BLaER1 treated with 17β-estradiol and CSF1 and Interleukin-3, amounts not matched to agents 10 nM and 100 nM (cell line): ENCODE measurements around the gene DLG5.

Experiments
- H3K27ac ChIP-seq, 11 experiments: shearing (Covaris generic); formaldehyde crosslinking; 2 replicates each; pipeline ENCODE4 v1.8.1; 2022
- H3K27me3 ChIP-seq, 11 experiments: shearing (Covaris generic); formaldehyde crosslinking; 2 replicates each; pipeline ENCODE4 v1.8.1; 2022
- H3K36me3 ChIP-seq, 11 experiments: shearing (Covaris generic); formaldehyde crosslinking; 2 replicates each; pipeline ENCODE4 v1.8.1; 2022
- H3K4me1 ChIP-seq, 10 experiments: shearing (Covaris generic); formaldehyde crosslinking; 2 replicates each; pipeline ENCODE4 v1.8.1; 2022
- H3K4me2 ChIP-seq, 11 experiments: shearing (Covaris generic); formaldehyde crosslinking; 2 replicates each; pipeline ENCODE4 v1.8.1; 2022
- H3K4me3 ChIP-seq, 10 experiments: shearing (Covaris generic); formaldehyde crosslinking; 2 replicates each; pipeline ENCODE4 v1.8.1; 2022
- H3K9ac ChIP-seq, 11 experiments: shearing (Covaris generic); formaldehyde crosslinking; 2 replicates each; pipeline ENCODE4 v1.8.1; 2022
- H3K9me3 ChIP-seq, 11 experiments: shearing (Covaris generic); formaldehyde crosslinking; replicated peaks in 1 of 11; 2 replicates each; pipeline ENCODE4 v1.8.1; 2022
- H4K20me1 ChIP-seq, 11 experiments: shearing (Covaris generic); formaldehyde crosslinking; 2 replicates each; pipeline ENCODE4 v1.8.1; 2022
- Cebpa-rat ChIP-seq, 11 experiments: shearing (Covaris generic); IDR thresholded peaks; 2 replicates each; pipeline ENCODE4 v1.8.1; 2022

Gene DLG5

GRCh38 chr10:77807706-77808105 lies 118.8 kb downstream of the DLG5 start:
- Histone ChIP-seq H3K27ac (no peak overlapping the region), H4K20me1 (peaks cover 0 to 17% (median 0%) of the 10 kb centered on the region in 11 experiments; a peak in 3 of 22 replicates), H3K9ac (no peak overlapping the region), H3K4me3 (no peak overlapping the region), H3K36me3 (peaks cover 47 to 88% (median 75%) of the 10 kb centered on the region in 11 experiments; a peak in 21 of 22 replicates), H3K4me2 (no peak overlapping the region), H3K9me3 (no peaks in the 10 kb centered on the region), H3K27me3 (no peaks in the 10 kb centered on the region), H3K4me1 (peaks cover 0 to 4% (median 0%) of the 10 kb centered on the region in 10 experiments; a peak in 2 of 20 replicates)
- TF ChIP-seq Cebpa-rat (IDR thresholded peaks at IDR 0.05), result no peak

GRCh38 chr10:77806511-77807157 lies 119.9 kb downstream of the DLG5 start:
- Histone ChIP-seq H3K4me2 (no peak overlapping the region), H3K4me3 (no peak overlapping the region), H3K9ac (no peak overlapping the region), H3K9me3 (no peaks in the 10 kb centered on the region), H3K27me3 (no peaks in the 10 kb centered on the region), H3K27ac (no peak overlapping the region), H3K36me3 (peaks cover 47 to 87% (median 71%) of the 10 kb centered on the region in 11 experiments; a peak in 21 of 22 replicates), H3K4me1 (peaks cover 5 to 11% (median 7%) of the 10 kb centered on the region in 10 experiments), H4K20me1 (peaks cover 0 to 13% (median 0%) of the 10 kb centered on the region in 11 experiments; a peak in 3 of 22 replicates)
- TF ChIP-seq Cebpa-rat (IDR thresholded peaks at IDR 0.05), result no peak

- Histone ChIP-seq H4K20me1 (peaks cover 0 to 5% (median 0%) of the 10 kb centered on the region in 11 experiments; a peak in 3 of 22 replicates), H3K36me3 (peaks cover 40 to 78% (median 62%) of the 10 kb centered on the region in 11 experiments; a peak in 21 of 22 replicates), H3K4me3 (no peak overlapping the region), H3K9ac (no peak overlapping the region), H3K27ac (no peak overlapping the region), H3K4me2 (no peak overlapping the region), H3K9me3 (no peaks in the 10 kb centered on the region), H3K27me3 (no peaks in the 10 kb centered on the region), H3K4me1 (peaks cover 9 to 20% (median 17%) of the 10 kb centered on the region in 10 experiments)
- no peak for TF ChIP-seq Cebpa-rat (IDR thresholded peaks at IDR 0.05)
Observed at GRCh38 chr10:77805676-77806075, 120.9 kb downstream of the DLG5 start.

GRCh38 chr10:77804371-77804770 lies 122.2 kb downstream of the DLG5 start:
- H3K4me1 ChIP-seq, result peaks cover 9 to 24% (median 20%) of the 10 kb centered on the region in 10 experiments
- H3K4me2 ChIP-seq, result no peak overlapping the region
- H3K36me3 ChIP-seq, result peaks cover 45 to 77% (median 59%) of the 10 kb centered on the region in 11 experiments; a peak in 21 of 22 replicates
- H3K9me3 ChIP-seq, result no peaks in the 10 kb centered on the region
- no peak overlapping the region for H3K27ac ChIP-seq
- no peaks in the 10 kb centered on the region for H3K27me3 ChIP-seq
- peaks cover 0 to 5% (median 0%) of the 10 kb centered on the region in 11 experiments; a peak in 2 of 22 replicates for H4K20me1 ChIP-seq
- no peak overlapping the region for H3K9ac ChIP-seq
- no peak for TF ChIP-seq Cebpa-rat (IDR thresholded peaks at IDR 0.05)
- no peak overlapping the region for H3K4me3 ChIP-seq

GRCh38 chr10:77801474-77802161 lies 124.9 kb downstream of the DLG5 start:
- peaks cover 0 to 3% (median 0%) of the 10 kb centered on the region in 11 experiments; a peak in 2 of 22 replicates for H4K20me1 ChIP-seq
- H3K9me3 ChIP-seq, result no peaks in the 10 kb centered on the region
- H3K9ac ChIP-seq, result peak overlapping the region in 2 of 11 experiments; percentile 15 to 18; a peak in 2 of 22 replicates
- H3K4me3 ChIP-seq, result no peak overlapping the region
- TF ChIP-seq Cebpa-rat (IDR thresholded peaks at IDR 0.05), result no peak
- peaks cover 9 to 24% (median 20%) of the 10 kb centered on the region in 10 experiments for H3K4me1 ChIP-seq
- H3K4me2 ChIP-seq, result peak overlapping the region; percentile 31 to 74 (median 49)
- H3K27me3 ChIP-seq, result no peaks in the 10 kb centered on the region
- peaks cover 27 to 67% (median 49%) of the 10 kb centered on the region in 11 experiments; a peak in 21 of 22 replicates for H3K36me3 ChIP-seq
- H3K27ac ChIP-seq, result peak overlapping the region in 5 of 11 experiments; percentile 8 to 40 (median 17); a peak in 7 of 22 replicates

GRCh38 chr10:77800738-77801266 lies 125.8 kb downstream of the DLG5 start:
- Histone ChIP-seq H3K4me2 (peak overlapping the region in 8 of 11 experiments; percentile 31 to 74 (median 48); a peak in 11 of 22 replicates), H3K36me3 (peaks cover 26 to 69% (median 50%) of the 10 kb centered on the region in 11 experiments; a peak in 21 of 22 replicates), H3K9ac (0 out of 22 replicates have a peak overlapping the region, but pooled peaks of 1 of the 11 experiments have one; percentile 18), H4K20me1 (peaks cover 0 to 3% (median 0%) of the 10 kb centered on the region in 11 experiments; a peak in 3 of 22 replicates), H3K27me3 (no peaks in the 10 kb centered on the region), H3K4me1 (peaks cover 9 to 24% (median 19%) of the 10 kb centered on the region in 10 experiments), H3K4me3 (no peak overlapping the region), H3K27ac (peak overlapping the region in 2 of 11 experiments; percentile 8 to 23; a peak in 3 of 22 replicates), H3K9me3 (no peaks in the 10 kb centered on the region)
- TF ChIP-seq Cebpa-rat (IDR thresholded peaks at IDR 0.05), result no peak

GRCh38 chr10:77800320-77800719 lies 126.2 kb downstream of the DLG5 start:
- Histone ChIP-seq H3K9me3 (no peaks in the 10 kb centered on the region), H3K9ac (no peak overlapping the region), H3K36me3 (peaks cover 21 to 69% (median 50%) of the 10 kb centered on the region in 11 experiments; a peak in 21 of 22 replicates), H3K27me3 (no peaks in the 10 kb centered on the region), H3K4me2 (peak overlapping the region in 5 of 11 experiments; percentile 18 to 65 (median 46); a peak in 5 of 22 replicates), H3K4me3 (no peak overlapping the region), H4K20me1 (peaks cover 0 to 3% (median 0%) of the 10 kb centered on the region in 11 experiments; a peak in 3 of 22 replicates), H3K27ac (peak overlapping the region in 1 of 11 experiments; percentile 8; a peak in 1 of 22 replicates), H3K4me1 (peaks cover 9 to 24% (median 18%) of the 10 kb centered on the region in 10 experiments)
- TF ChIP-seq Cebpa-rat (IDR thresholded peaks at IDR 0.05), result no peak

GRCh38 chr10:77799352-77799751 lies 127.2 kb downstream of the DLG5 start:
- no peak overlapping the region for H3K27ac ChIP-seq
- H3K9ac ChIP-seq, result no peak overlapping the region
- no peaks in the 10 kb centered on the region for H3K9me3 ChIP-seq
- H3K27me3 ChIP-seq, result no peaks in the 10 kb centered on the region
- peaks cover 13 to 69% (median 52%) of the 10 kb centered on the region in 11 experiments; a peak in 20 of 22 replicates for H3K36me3 ChIP-seq
- peaks cover 0 to 3% (median 0%) of the 10 kb centered on the region in 11 experiments; a peak in 3 of 22 replicates for H4K20me1 ChIP-seq
- no peak overlapping the region for H3K4me3 ChIP-seq
- H3K4me2 ChIP-seq, result no peak overlapping the region
- no peak for TF ChIP-seq Cebpa-rat (IDR thresholded peaks at IDR 0.05)
- H3K4me1 ChIP-seq, result peaks cover 9 to 24% (median 18%) of the 10 kb centered on the region in 10 experiments
